ENCODE measurements around the gene KCNAB1.

- no peak for TF ChIP-seq POLR2AphosphoS5 (IDR thresholded peaks at IDR 0.05; ENCODE audit: low read depth, low read length)
- no peak for TF ChIP-seq SIN3A (IDR thresholded peaks at IDR 0.05; ENCODE audit: borderline replicate concordance, insufficient read depth, low read length)
Measured at GRCh38 chr3:156339491-156339890, 219.1 kb downstream of the KCNAB1 start.

Measured in PFSK-1 (cell line).